Progenitor cell of endocrine pancreas (in vitro differentiated cells): ENCODE measurements around the gene GPR37. TPM values are rescaled to one million over a fixed set of nuclear protein-coding genes. Genes with fewer than 3 reads are reported as not detected.

ENCODE experiments used
- DNase-seq: peaks from one replicate; pipeline ENCODE4 v3.0.0; 2021; ENCODE audit warnings: low spot score; ENCODE audit not compliant: unreplicated experiment
- H3K27ac Mint-ChIP-seq: 2 replicates; pipeline ENCODE4 v1.8.0; 2021; ENCODE audit warnings: mild to moderate bottlenecking, moderate library complexity, mixed read lengths
- H3K27me3 Mint-ChIP-seq: 2 replicates; pipeline ENCODE4 v1.8.0; 2021; ENCODE audit warnings: mixed read lengths
- H3K36me3 Mint-ChIP-seq: 2 replicates; pipeline ENCODE4 v1.8.0; 2022; ENCODE audit warnings: mixed read lengths; ENCODE audit not compliant: insufficient read depth
- H3K4me1 Mint-ChIP-seq: 2 replicates; pipeline ENCODE4 v1.8.0; 2021; ENCODE audit warnings: low read depth, mixed read lengths
- H3K4me3 Mint-ChIP-seq: 2 replicates; pipeline ENCODE4 v1.8.0; 2021; ENCODE audit warnings: low read depth, mild to moderate bottlenecking, moderate library complexity, mixed read lengths
- H3K9me3 Mint-ChIP-seq: 2 replicates; pipeline ENCODE4 v1.8.0; 2021; ENCODE audit warnings: low read depth, mixed read lengths
- total RNA-seq: library from RNA; stranded (reverse); gene quantifications from 2 replicates; pipeline ENCODE4 v1.2.1, GENCODE V29; 2021
- TF ChIP-seq, protein P1 (sequence below): fragments of 200-600 bp; sonication (generic); IDR thresholded peaks from one replicate; pipeline ENCODE4 v1.5.0; 2021; ENCODE audit warnings: antibody characterized with exemption, mild to moderate bottlenecking; ENCODE audit not compliant: unreplicated experiment

Gene GPR37
- total RNA-seq, 1 donor from 2014 or later, result 6.6 TPM

DNA sequence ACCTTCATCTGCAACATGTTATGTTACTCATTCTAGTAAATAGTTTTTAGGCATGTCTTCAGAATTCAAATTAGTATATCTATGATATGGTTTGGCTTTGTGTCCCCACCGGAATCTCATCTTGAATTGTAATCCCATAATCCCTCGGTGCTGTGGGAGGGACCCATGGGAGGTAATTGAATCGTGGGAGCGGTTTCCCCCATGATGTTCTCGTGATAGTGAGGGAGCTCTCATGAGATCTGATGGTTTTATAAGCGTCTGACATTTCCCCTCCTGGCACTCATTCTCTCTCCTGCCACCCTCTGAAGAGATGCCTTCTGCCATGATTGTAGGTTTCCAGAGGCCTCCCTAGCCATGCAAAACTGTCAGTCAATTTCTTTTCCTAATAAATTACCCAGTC lies 20.4 kb upstream of the GPR37 start:
- no peak for DNase-seq
- Mint-ChIP-seq H3K4me3 (no peak overlapping the region), H3K27me3 (peaks cover 8% of the 10 kb centered on the region), H3K9me3 (no peaks in the 10 kb centered on the region), H3K4me1 (no peaks in the 10 kb centered on the region), H3K36me3 (no peaks in the 10 kb centered on the region), H3K27ac (no peak overlapping the region)
- TF ChIP-seq, protein P1, sequence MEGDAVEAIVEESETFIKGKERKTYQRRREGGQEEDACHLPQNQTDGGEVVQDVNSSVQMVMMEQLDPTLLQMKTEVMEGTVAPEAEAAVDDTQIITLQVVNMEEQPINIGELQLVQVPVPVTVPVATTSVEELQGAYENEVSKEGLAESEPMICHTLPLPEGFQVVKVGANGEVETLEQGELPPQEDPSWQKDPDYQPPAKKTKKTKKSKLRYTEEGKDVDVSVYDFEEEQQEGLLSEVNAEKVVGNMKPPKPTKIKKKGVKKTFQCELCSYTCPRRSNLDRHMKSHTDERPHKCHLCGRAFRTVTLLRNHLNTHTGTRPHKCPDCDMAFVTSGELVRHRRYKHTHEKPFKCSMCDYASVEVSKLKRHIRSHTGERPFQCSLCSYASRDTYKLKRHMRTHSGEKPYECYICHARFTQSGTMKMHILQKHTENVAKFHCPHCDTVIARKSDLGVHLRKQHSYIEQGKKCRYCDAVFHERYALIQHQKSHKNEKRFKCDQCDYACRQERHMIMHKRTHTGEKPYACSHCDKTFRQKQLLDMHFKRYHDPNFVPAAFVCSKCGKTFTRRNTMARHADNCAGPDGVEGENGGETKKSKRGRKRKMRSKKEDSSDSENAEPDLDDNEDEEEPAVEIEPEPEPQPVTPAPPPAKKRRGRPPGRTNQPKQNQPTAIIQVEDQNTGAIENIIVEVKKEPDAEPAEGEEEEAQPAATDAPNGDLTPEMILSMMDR, result no peak

DNA sequence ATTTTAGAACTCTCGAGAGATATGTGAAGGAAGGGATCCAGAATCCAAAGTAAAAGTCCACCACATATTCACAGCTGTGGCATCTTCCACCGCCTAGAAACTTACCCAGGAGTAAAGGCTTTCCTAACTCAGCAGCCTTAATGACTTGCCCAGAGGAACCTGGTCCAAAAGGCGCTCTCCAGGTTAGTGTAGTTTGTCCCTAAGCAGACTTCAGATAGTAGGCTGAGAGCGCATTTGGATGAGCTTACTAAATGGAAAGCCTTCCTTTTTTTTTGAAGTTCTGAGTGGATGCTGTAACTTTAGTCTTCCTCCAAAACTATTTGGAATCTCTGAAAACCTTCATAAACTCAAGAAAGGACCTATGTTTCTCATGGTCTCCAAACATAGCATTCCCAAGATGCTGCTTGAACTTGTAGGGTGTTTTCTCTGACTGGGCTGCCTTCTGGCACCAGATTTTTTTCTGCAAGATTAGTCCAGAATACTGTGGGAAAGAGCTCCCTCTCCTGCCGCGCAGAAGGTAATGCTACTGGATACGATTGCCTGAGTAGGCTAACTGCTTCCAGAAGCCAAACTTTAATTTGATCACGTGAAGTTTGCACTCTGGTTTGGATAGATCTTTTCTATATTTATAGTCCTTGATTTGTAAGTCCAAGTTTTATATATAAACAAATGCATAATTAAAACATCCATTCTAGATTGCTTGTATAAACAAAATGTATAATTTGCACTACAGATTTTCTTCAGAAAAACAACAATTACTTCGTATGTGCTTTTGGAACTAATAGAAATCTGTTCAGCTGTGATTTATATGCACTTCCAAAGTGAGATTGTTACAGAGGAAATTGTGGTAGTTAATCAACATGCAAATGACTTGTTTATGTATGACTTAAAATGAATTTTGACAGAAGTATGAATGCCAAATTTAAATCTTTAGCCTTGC lies 19.6 kb upstream of the GPR37 start:
- Mint-ChIP-seq H3K9me3 (no peaks in the 10 kb centered on the region), H3K27me3 (peaks cover 4% of the 10 kb centered on the region), H3K27ac (no peak overlapping the region), H3K4me1 (no peaks in the 10 kb centered on the region), H3K4me3 (no peak overlapping the region), H3K36me3 (no peaks in the 10 kb centered on the region)
- no peak for DNase-seq
- TF ChIP-seq, protein P1, result peak; percentile 87

DNA sequence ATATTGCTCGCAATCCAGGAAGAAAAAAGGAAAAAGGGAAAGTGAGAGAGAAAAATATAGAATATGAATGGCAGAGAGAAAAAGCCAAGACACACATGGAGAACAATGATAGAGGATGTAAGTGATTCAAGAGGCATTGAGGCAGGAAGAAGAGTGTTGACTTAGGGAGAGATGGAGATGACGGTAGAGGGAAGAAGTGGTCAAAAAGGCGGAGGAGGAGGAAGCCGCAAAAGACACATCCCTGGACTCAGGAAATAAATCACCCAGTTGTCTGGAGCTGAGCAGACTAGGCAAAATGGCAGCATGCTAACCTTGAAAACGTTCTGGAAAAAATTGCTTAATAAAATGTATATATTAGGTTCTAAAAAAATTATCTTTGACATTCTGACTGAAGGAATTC lies 17.7 kb upstream of the GPR37 start:
- DNase-seq, result no peak
- Mint-ChIP-seq H3K4me3 (no peak overlapping the region), H3K36me3 (no peaks in the 10 kb centered on the region), H3K27me3 (no peaks in the 10 kb centered on the region), H3K9me3 (no peaks in the 10 kb centered on the region), H3K27ac (no peak overlapping the region), H3K4me1 (no peaks in the 10 kb centered on the region)
- TF ChIP-seq, protein P1, result no peak

DNA sequence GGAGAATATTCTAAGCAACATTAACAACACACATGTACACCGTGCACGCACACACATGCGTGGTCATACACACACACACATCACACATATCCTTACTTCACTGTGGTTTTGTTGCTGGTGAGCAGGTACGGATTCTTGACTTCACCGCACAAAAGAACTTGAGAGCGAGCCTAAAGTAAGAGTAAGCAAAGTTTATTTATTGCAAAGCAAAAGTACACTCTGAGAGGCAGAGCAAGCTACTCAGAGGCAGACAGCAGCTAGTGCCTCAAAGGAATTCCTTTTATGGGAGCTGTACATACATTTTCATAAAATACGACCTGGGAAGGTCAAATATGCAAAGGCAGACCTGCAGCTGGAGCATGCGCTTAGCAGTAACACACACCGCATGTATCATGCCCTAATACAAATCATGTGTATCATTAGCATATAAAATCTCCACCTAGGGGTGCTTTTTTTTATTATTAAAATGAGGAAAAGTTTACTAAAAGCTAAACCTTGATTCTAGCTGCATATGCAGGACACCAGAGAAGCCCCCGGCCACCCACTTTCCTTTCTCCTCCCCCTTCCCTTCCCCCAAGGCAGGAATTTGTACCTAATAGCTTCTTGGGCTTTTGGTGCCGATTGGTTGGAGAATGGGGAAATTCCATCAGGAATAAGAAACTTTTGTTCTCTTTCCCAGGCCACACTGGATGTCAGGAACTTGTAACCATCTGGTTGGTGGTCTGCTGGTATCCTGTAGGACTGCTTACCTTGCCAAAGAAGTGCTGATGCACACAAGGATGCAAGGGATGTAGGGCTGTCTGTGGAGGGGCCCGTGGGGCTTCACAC lies 16.5 kb upstream of the GPR37 start:
- Mint-ChIP-seq H3K27me3 (no peaks in the 10 kb centered on the region), H3K27ac (no peak overlapping the region)
- DNase-seq, result no peak

DNA sequence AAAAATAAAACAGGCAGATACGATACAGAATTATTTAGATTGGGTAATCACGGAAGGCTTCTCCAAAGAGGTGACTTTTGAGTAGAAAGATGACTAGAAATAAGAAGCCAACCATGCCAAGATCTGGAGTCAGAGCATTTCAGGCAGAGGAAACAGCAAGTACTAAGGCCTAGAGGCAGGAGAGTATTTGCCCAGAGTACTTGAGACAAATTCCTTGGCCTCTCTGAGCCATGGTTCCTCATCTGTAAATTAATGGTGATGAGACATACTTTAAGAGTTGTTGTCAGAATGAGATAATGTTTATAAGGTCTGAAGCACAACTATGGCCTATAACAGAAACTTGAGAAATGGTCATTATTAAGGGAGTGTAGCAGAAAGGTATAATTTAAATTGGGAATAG lies 15.8 kb upstream of the GPR37 start:
- H3K36me3 Mint-ChIP-seq, result no peaks in the 10 kb centered on the region
- no peak overlapping the region for H3K4me3 Mint-ChIP-seq
- H3K27ac Mint-ChIP-seq, result no peak overlapping the region
- H3K9me3 Mint-ChIP-seq, result no peaks in the 10 kb centered on the region
- no peaks in the 10 kb centered on the region for H3K27me3 Mint-ChIP-seq
- TF ChIP-seq, protein P1, result no peak
- DNase-seq, result no peak
- no peaks in the 10 kb centered on the region for H3K4me1 Mint-ChIP-seq

More for the DNA sequence above, 16.5 kb upstream of the GPR37 start:
- TF ChIP-seq, protein P1, result no peak
- no peaks in the 10 kb centered on the region for H3K4me1 Mint-ChIP-seq
- H3K9me3 Mint-ChIP-seq, result no peaks in the 10 kb centered on the region
- H3K4me3 Mint-ChIP-seq, result no peak overlapping the region
- H3K36me3 Mint-ChIP-seq, result no peaks in the 10 kb centered on the region
